ENCODE data around the gene MMP25. TPM values are rescaled to one million over a fixed set of nuclear protein-coding genes. Genes with fewer than 3 reads are reported as not detected.

Gene MMP25
- total RNA-seq, 4 donors from 2014 or later = 0.49 to 1.6 (median 0.70) TPM

DNA sequence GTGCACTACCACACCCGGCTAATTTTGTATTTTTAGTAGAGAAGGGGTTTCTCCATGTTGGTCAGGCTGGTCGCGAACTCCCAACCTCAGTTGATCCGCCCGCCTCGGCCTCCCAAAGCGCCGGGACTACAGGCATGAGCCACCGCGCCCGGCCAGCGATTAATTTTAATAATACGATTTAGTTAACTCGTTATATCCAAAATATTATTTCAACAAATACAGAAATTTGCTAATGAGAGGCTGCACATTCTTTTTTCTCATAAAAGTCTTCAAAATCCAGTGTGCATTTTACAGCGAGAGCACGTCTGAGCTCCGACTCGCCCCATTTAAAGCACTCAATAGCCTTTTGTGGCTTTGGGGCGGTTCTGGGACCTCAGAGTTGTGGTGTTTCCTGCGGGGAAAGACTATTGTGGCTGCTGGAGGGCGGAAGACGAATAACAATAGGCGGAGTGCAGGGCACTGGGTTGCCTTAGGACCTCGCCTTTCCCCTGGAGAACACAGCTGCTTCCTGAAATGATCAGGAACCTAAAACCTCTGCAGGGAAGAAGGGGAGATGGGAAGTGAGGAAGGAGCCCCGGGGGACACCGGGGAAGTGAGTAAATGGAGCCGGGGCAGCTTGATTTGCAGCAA is 55.6 kb downstream of the MMP25 start:
- Histone ChIP-seq H3K4me1 (peaks cover 11 to 23% of the 10 kb centered on the region in 2 donors), H3K36me3 (no peaks in the 10 kb centered on the region), H3K9me3 (no peaks in the 10 kb centered on the region), H3K27ac (peak overlapping the region in 1 of 3 donors; percentile 10), H3K27me3 (no peaks in the 10 kb centered on the region), H3K4me3 (replicated peaks in 1 of 3) (no peak overlapping the region)
- intact Hi-C loops (cut with DNase I) = no loop called here
- peak in 1 of 2 donors; percentile 14 for DNase-seq
- 41 to 61% methylated on average over 27 of the region's 27 CpGs for WGBS, 2 donors
- no peak for TF ChIP-seq POLR2A (IDR thresholded peaks at IDR 0.05)

DNA sequence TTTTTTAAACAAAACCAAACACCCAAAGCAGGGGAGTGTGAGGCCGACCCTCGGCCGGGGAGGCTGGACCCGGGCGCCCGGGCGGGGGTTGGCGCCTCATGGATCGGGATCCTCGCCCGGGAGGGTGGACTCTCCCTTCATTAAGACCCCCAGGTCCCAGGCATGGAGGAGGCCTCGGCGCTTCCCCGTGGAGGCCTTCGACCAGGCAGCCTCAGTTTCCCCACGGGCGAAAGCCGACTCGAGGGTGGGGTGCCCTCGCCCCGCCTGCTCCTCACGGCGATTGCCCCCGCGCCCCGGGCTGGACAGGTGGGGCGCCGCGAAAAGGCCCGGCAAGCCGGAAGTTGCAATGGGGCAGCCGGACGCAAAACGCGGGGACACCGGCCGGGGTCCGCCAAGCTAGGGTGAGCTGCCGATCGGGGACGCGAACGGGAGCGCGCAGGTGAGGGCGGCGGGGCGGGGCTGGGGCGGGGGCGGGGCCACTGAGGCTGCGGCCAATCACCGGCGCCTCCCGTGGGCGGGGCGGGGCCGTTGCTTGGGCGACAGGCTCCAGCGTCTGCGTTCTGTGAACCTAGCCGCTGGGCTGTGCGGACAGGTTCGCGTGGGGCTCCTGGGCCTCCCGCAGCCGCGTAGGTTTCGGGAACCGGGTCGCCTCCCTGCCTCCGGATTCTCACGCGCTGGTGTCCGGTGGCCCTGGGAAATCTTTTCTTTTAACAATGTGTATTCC is 60.0 kb downstream of the MMP25 start:
- TF ChIP-seq, protein P1, sequence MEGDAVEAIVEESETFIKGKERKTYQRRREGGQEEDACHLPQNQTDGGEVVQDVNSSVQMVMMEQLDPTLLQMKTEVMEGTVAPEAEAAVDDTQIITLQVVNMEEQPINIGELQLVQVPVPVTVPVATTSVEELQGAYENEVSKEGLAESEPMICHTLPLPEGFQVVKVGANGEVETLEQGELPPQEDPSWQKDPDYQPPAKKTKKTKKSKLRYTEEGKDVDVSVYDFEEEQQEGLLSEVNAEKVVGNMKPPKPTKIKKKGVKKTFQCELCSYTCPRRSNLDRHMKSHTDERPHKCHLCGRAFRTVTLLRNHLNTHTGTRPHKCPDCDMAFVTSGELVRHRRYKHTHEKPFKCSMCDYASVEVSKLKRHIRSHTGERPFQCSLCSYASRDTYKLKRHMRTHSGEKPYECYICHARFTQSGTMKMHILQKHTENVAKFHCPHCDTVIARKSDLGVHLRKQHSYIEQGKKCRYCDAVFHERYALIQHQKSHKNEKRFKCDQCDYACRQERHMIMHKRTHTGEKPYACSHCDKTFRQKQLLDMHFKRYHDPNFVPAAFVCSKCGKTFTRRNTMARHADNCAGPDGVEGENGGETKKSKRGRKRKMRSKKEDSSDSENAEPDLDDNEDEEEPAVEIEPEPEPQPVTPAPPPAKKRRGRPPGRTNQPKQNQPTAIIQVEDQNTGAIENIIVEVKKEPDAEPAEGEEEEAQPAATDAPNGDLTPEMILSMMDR (IDR thresholded peaks at IDR 0.05) = no peak
- peak in 1 of 2 donors; percentile 83 for TF ChIP-seq POLR2A (IDR thresholded peaks at IDR 0.05)
- intact Hi-C loops (cut with DNase I) = no loop called here
- Histone ChIP-seq H3K4me3 (replicated peaks in 1 of 3) (peak overlapping the region; percentile 49 to 79 (median 61)), H3K27ac (peak overlapping the region; percentile 56 to 91 (median 78)), H3K9me3 (no peaks in the 10 kb centered on the region), H3K27me3 (no peaks in the 10 kb centered on the region), H3K36me3 (no peaks in the 10 kb centered on the region), H3K4me1 (peaks cover 9 to 14% of the 10 kb centered on the region in 2 donors)
- WGBS, 2 donors = 1 to 2% methylated on average over 30 of the region's 74 CpGs
- DNase-seq = peak; percentile 95

Small RNAs within 50 kb of the gene (small RNA-seq; reads per million reads assigned to genes)
- gene RNU1-22P = not detected

Other genes starting within 250 kb of the MMP25 start
- gene PRSS41, start 248.1 kb upstream of the MMP25 start, total RNA-seq = not detected
- under 1 TPM in 1 of 4 donors, not detected in 3; 0.56 TPM for gene PRSS21, start 229.3 kb upstream of the MMP25 start, total RNA-seq
- gene ZG16B, start 216.3 kb upstream of the MMP25 start, total RNA-seq = not detected
- gene PRSS22, start 188.4 kb upstream of the MMP25 start, total RNA-seq = 1 to 10 TPM; 1.2 to 7.7 (median 4.6) TPM
- gene FLYWCH2, start 163.3 kb upstream of the MMP25 start, total RNA-seq = 10 to 100 TPM; 58.4 to 89.3 (median 73.8) TPM
- 10 to 100 TPM; 31.3 to 49.8 (median 41.5) TPM for gene FLYWCH1, start 134.6 kb upstream of the MMP25 start, total RNA-seq
- not detected for gene KREMEN2, start 82.3 kb upstream of the MMP25 start, total RNA-seq
- gene PAQR4, start 77.2 kb upstream of the MMP25 start, total RNA-seq = 1 to 10 TPM; 2.8 to 5.6 (median 3.3) TPM
- under 1 TPM in 2 of 4 donors, not detected in 2; 0.81 to 0.88 TPM for gene PKMYT1, start 66.1 kb upstream of the MMP25 start, total RNA-seq
- gene CLDN9, start 33.6 kb upstream of the MMP25 start, total RNA-seq = under 1 TPM in 1 of 4 donors, not detected in 3; 0.33 TPM
- gene CLDN6, start 28.4 kb upstream of the MMP25 start, total RNA-seq = not detected
- 100 to 1,000 TPM in 1 of 4 donors, 10 to 100 TPM in 3; 47.9 to 110 (median 67.0) TPM for gene TNFRSF12A, start 26.2 kb upstream of the MMP25 start, total RNA-seq
- 10 to 100 TPM; 10.1 to 51.7 (median 29.7) TPM for gene HCFC1R1, start 22.6 kb upstream of the MMP25 start, total RNA-seq
- 10 to 100 TPM; 16.5 to 19.1 (median 17.6) TPM for gene THOC6, start 22.5 kb upstream of the MMP25 start, total RNA-seq
- gene BICDL2, start 9.6 kb upstream of the MMP25 start, total RNA-seq = 10 to 100 TPM in 3 of 4 donors, 1 to 10 TPM in 1; 7.3 to 17.8 (median 14.6) TPM
- gene IL32, start 19.1 kb downstream of the MMP25 start, total RNA-seq = 10 to 100 TPM; 24.0 to 53.6 (median 28.9) TPM
- not detected for gene ZSCAN10, start 52.7 kb downstream of the MMP25 start, total RNA-seq
- 10 to 100 TPM; 18.5 to 28.9 (median 19.6) TPM for gene ZNF205, start 66.0 kb downstream of the MMP25 start, total RNA-seq
- 10 to 100 TPM in 1 of 4 donors, 1 to 10 TPM in 3; 5.2 to 10.2 (median 8.7) TPM for gene ZNF213, start 88.5 kb downstream of the MMP25 start, total RNA-seq
- not detected for gene OR1F1, start 141.6 kb downstream of the MMP25 start, total RNA-seq
- 10 to 100 TPM in 2 of 4 donors, 1 to 10 TPM in 2; 6.4 to 10.8 (median 9.4) TPM for gene ZNF200, start 188.6 kb downstream of the MMP25 start, total RNA-seq
- 1 to 10 TPM in 1 of 4 donors, under 1 TPM in 3; 0.22 to 2.2 (median 0.54) TPM for gene MEFV, start 210.1 kb downstream of the MMP25 start, total RNA-seq
- 10 to 100 TPM; 44.6 to 62.2 (median 60.6) TPM for gene ZNF263, start 236.9 kb downstream of the MMP25 start, total RNA-seq